Hepatocyte (in vitro differentiated cells): Measurements from ENCODE around the gene CNNM2. TPM values are rescaled to one million over a fixed set of nuclear protein-coding genes. Genes with fewer than 3 reads are reported as not detected.

Experiments
- DNase-seq: peaks from one replicate; pipeline ENCODE4 v3.0.0-alpha.2; 2016; ENCODE audit warnings: low spot score
- H2AFZ ChIP-seq: fragments of 200-600 bp; sonication (generic); 2 replicates; pipeline ENCODE4 v1.6.0; 2016; ENCODE audit warnings: antibody characterized with exemption, mild to moderate bottlenecking
- H3K27ac ChIP-seq: fragments of 200-600 bp; sonication (generic); 2 replicates; pipeline ENCODE4 v1.5.1; 2016; ENCODE audit warnings: mild to moderate bottlenecking
- H3K27me3 ChIP-seq: fragments of 200-600 bp; sonication (generic); 2 replicates; pipeline ENCODE4 v1.6.1; 2016
- H3K36me3 ChIP-seq: fragments of 200-600 bp; sonication (generic); replicated peaks from 2 replicates; pipeline ENCODE4 v1.5.1; 2016; ENCODE audit warnings: low read depth; ENCODE audit not compliant: insufficient read depth
- H3K4me1 ChIP-seq: fragments of 200-600 bp; sonication (generic); 2 replicates; pipeline ENCODE4 v1.5.1; 2016; ENCODE audit warnings: mild to moderate bottlenecking, moderate library complexity; ENCODE audit not compliant: insufficient read depth
- H3K4me2 ChIP-seq: fragments of 200-600 bp; sonication (generic); 2 replicates; pipeline ENCODE4 v1.6.0; 2016
- H3K4me3 ChIP-seq: fragments of 200-600 bp; sonication (generic); 2 replicates; pipeline ENCODE4 v1.5.1; 2016; ENCODE audit warnings: mild to moderate bottlenecking
- H3K79me2 ChIP-seq: fragments of 200-600 bp; sonication (generic); 2 replicates; pipeline ENCODE4 v1.6.0; 2017; ENCODE audit warnings: mild to moderate bottlenecking
- H3K9me2 ChIP-seq: fragments of 200-600 bp; sonication (generic); replicated peaks from 2 replicates; pipeline ENCODE4 v1.6.0; 2017; ENCODE audit warnings: mild to moderate bottlenecking; ENCODE audit not compliant: insufficient read depth
- H3K9me3 ChIP-seq: fragments of 200-600 bp; sonication (generic); 2 replicates; pipeline ENCODE4 v1.5.1; 2016; ENCODE audit warnings: low read depth, mild to moderate bottlenecking
- H4K20me1 ChIP-seq: fragments of 200-600 bp; sonication (generic); 2 replicates; pipeline ENCODE4 v1.6.0; 2016; ENCODE audit warnings: mild to moderate bottlenecking; ENCODE audit not compliant: insufficient read depth, poor library complexity, severe bottlenecking
- EZH2 ChIP-seq: fragments of 200-600 bp; sonication (generic); IDR thresholded peaks from 2 replicates; pipeline ENCODE4 v1.6.1; 2016; ENCODE audit warnings: antibody characterized with exemption, mild to moderate bottlenecking, borderline replicate concordance
- EZH2phosphoT487 ChIP-seq: fragments of 200-600 bp; sonication (generic); IDR thresholded peaks from one replicate; pipeline ENCODE4 v1.6.1; 2018; ENCODE audit warnings: antibody characterized with exemption, mild to moderate bottlenecking, low read depth, moderate library complexity; ENCODE audit not compliant: unreplicated experiment, severe bottlenecking
- WGBS: methylation state at CpG from one replicate; pipeline ENCODE4 v1.1.6; 2016; ENCODE audit warnings: low lambda C conversion rate; ENCODE audit errors: missing lambda C conversion rate; 5-methylcytosine and 5-hydroxymethylcytosine counted together
- polyA plus RNA-seq: library from polyadenylated mRNA; unstranded; fragments of >200 nt; fragmentation: Nextera tagmentation; extraction: Ambion mirVana; gene quantifications from 2 replicates; pipeline ENCODE4 v1.2.1, GENCODE V29; 2016
- total RNA-seq: library from RNA; depleted of rRNA; stranded (reverse); fragments of >200 nt; gene quantifications from 2 replicates; pipeline ENCODE4 v1.2.3, GENCODE V29; 2014
- TF ChIP-seq, protein P1 (sequence below): fragments of 200-600 bp; sonication (generic); IDR thresholded peaks from 2 replicates; pipeline ENCODE4 v1.5.1; 2016; ENCODE audit warnings: antibody characterized with exemption, mild to moderate bottlenecking; ENCODE audit not compliant: poor library complexity

CNNM2 gene
- total and polyA plus RNA-seq, 2 experiments from 2014 or later, result 6.8 to 9.8 TPM

DNA sequence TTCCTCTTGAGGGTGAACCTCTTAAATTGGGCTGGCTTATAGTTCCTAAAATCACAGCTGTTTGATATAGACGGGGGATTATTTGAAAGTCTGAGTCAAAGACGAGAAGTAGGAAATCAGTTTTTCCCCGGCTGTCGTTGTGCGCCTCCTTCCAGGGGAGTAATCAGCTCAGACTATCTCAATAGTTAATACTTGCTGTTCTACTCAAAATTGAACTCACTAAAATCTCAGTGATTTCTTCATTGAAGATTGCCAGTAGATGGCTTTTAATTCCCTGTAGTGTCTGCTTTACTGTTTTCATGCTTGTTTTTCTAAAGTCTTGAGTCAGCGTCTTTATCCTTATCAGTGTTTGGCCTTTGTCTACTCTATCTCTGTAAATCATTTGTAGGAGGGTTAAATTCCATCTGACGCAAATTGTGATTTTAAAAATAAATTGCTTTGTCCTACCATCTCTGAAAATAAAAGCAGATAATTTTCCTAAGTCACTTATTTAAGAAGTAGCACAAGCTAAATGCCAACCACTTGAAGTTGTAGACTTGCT is 47.3 kb downstream of the CNNM2 start:
- H3K36me3 ChIP-seq, result no peaks in the 10 kb centered on the region
- H3K4me2 ChIP-seq, result peak overlapping the region; percentile 58
- H3K27me3 ChIP-seq, result no peaks in the 10 kb centered on the region
- WGBS, result 39% methylated on average over 7 of the region's 7 CpGs
- H3K9me2 ChIP-seq, result no peaks in the 10 kb centered on the region
- H3K4me3 ChIP-seq, result no peak overlapping the region
- H3K9me3 ChIP-seq, result no peaks in the 10 kb centered on the region
- no peak overlapping the region for H2AFZ ChIP-seq
- no peak for TF ChIP-seq EZH2
- TF ChIP-seq, protein P1, sequence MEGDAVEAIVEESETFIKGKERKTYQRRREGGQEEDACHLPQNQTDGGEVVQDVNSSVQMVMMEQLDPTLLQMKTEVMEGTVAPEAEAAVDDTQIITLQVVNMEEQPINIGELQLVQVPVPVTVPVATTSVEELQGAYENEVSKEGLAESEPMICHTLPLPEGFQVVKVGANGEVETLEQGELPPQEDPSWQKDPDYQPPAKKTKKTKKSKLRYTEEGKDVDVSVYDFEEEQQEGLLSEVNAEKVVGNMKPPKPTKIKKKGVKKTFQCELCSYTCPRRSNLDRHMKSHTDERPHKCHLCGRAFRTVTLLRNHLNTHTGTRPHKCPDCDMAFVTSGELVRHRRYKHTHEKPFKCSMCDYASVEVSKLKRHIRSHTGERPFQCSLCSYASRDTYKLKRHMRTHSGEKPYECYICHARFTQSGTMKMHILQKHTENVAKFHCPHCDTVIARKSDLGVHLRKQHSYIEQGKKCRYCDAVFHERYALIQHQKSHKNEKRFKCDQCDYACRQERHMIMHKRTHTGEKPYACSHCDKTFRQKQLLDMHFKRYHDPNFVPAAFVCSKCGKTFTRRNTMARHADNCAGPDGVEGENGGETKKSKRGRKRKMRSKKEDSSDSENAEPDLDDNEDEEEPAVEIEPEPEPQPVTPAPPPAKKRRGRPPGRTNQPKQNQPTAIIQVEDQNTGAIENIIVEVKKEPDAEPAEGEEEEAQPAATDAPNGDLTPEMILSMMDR, result no peak
- no peak for TF ChIP-seq EZH2phosphoT487
- H3K79me2 ChIP-seq, result peaks cover 6% of the 10 kb centered on the region
- no peaks in the 10 kb centered on the region for H4K20me1 ChIP-seq
- peak overlapping the region; percentile 76 for H3K27ac ChIP-seq
- peaks cover 31% of the 10 kb centered on the region for H3K4me1 ChIP-seq
- peak; percentile 19 for DNase-seq

DNA sequence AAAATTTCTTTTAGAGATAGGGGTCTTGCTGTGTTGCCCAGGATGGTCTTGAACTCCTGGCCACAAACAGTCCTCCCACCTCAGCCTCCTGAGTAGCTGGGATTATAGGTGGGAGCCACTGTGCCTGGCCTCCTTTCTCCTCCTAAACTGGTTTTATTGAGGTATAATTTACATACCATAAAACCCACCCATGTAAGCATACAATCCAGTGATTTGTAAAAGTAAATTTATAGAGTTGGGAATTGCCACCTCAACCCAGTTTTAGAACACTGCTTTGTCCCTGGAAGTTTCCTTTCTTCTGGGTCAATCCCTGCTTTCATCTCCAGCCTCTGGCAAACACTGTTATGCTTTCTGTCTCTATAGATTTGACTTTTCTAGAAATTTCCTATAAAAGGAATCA is 49.0 kb downstream of the CNNM2 start:
- H4K20me1 ChIP-seq, result no peaks in the 10 kb centered on the region
- no peak overlapping the region for H2AFZ ChIP-seq
- H3K4me1 ChIP-seq, result peaks cover 31% of the 10 kb centered on the region
- peaks cover 15% of the 10 kb centered on the region for H3K79me2 ChIP-seq
- H3K27ac ChIP-seq, result peak overlapping the region; percentile 76
- no peaks in the 10 kb centered on the region for H3K9me3 ChIP-seq
- no peaks in the 10 kb centered on the region for H3K36me3 ChIP-seq
- H3K4me3 ChIP-seq, result no peak overlapping the region
- TF ChIP-seq, protein P1, result no peak
- TF ChIP-seq EZH2phosphoT487, result no peak
- no peaks in the 10 kb centered on the region for H3K9me2 ChIP-seq
- no peak overlapping the region for H3K4me2 ChIP-seq
- DNase-seq, result no peak
- no peaks in the 10 kb centered on the region for H3K27me3 ChIP-seq

DNA sequence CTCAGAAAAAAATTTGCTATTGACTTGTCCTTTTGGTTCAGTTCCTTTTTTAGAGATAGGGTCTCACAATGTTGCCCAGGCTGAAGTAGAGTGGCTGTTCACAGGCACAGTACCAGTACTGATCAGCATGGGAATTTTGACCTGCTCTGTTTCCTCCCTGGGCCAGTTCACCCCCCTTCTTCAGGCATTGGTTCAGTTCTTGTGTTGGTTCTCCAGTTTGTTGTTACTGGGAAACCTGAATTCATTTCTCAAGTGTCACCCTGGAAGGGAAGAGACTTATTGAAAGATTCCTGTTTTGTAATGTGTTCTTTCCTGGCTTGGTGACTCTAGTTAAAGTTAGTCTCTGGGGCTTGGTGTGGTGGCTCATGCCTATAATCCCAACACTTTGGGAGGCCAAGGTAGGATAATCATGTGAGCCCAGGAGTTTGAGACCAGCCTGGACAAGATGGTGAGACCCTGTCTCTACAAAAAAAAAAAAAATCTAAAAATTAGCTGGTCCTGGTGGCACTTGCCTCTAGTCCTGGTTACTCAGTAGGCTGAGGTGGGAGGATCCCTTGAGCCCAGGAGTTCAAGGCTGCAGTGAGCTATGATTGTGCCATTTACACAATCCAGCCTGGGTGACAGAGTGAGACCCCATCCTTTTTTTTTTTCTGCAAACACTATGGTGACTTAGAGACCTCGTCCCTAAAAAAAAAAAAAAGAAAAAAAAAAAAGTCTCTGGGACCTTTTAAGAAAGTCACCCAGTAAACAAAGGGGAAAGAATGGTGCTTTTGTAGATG is 52.7 kb downstream of the CNNM2 start:
- no peak for DNase-seq
- 90% methylated on average over 1 of the region's 1 CpG for WGBS
- no peak overlapping the region for H3K27ac ChIP-seq

More for the DNA sequence above, 52.7 kb downstream of the CNNM2 start:
- H3K4me2 ChIP-seq, result no peak overlapping the region
- H3K4me1 ChIP-seq, result peaks cover 19% of the 10 kb centered on the region
- peaks cover 22% of the 10 kb centered on the region for H3K79me2 ChIP-seq
- no peaks in the 10 kb centered on the region for H4K20me1 ChIP-seq
- no peaks in the 10 kb centered on the region for H3K9me2 ChIP-seq
- H3K27me3 ChIP-seq, result no peaks in the 10 kb centered on the region
- H2AFZ ChIP-seq, result no peak overlapping the region
- no peak overlapping the region for H3K4me3 ChIP-seq
- no peaks in the 10 kb centered on the region for H3K36me3 ChIP-seq
- no peaks in the 10 kb centered on the region for H3K9me3 ChIP-seq
- TF ChIP-seq, protein P1, result no peak
- TF ChIP-seq EZH2phosphoT487 (no peak), EZH2 (no peak)
